NCI-H524 (cell line): ENCODE data around the gene GSTO1.
A peak's percentile ranks its signal among the peaks of the same experiment; 100 is the strongest.

ENCODE experiments used
- DNase-seq, 2 experiments: peaks; one replicate each; lab custom pipeline; 2025; lab: John Stamatoyannopoulos, UW

The GSTO1 gene

GRCh38 chr10:104303594-104304355 lies 49.1 kb downstream of the GSTO1 start:
- no peak for DNase-seq

GRCh38 chr10:104304356-104304745 lies 49.7 kb downstream of the GSTO1 start:
- DNase-seq, result no peak

- no peak for DNase-seq
These were observed 50.2 kb downstream of the GSTO1 start for GRCh38 chr10:104304927-104305326.

GRCh38 chr10:104306897-104307296 lies 52.2 kb downstream of the GSTO1 start:
- DNase-seq, result no peak

- no peak for DNase-seq
These were observed 53.1 kb downstream of the GSTO1 start for GRCh38 chr10:104307576-104308438.

GRCh38 chr10:104308439-104308903 lies 53.8 kb downstream of the GSTO1 start:
- no peak for DNase-seq

GRCh38 chr10:104309980-104310978 lies 55.6 kb downstream of the GSTO1 start:
- no peak for DNase-seq

- no peak for DNase-seq
These were observed 56.6 kb downstream of the GSTO1 start for GRCh38 chr10:104311184-104311720.

- DNase-seq, result no peak
These were observed 60.1 kb downstream of the GSTO1 start for GRCh38 chr10:104314591-104315485.

- no peak for DNase-seq
These were observed 60.8 kb downstream of the GSTO1 start for GRCh38 chr10:104315486-104315921.

- DNase-seq, result peak in 1 of 2 experiments; percentile 10
These were observed 61.8 kb downstream of the GSTO1 start for GRCh38 chr10:104316321-104317099.
